NOMO-1 (cell line): ENCODE results near the gene GOLPH3.
A peak's percentile ranks its signal among the peaks of the same experiment; 100 is the strongest.
"Not testable (repeated sequence)": the region's sequence is repeated elsewhere in the genome, so short reads cannot be mapped to it uniquely, and the experiment has no call there.

Experiments used
- DNase-seq, 2 experiments: peaks; one replicate each; lab custom pipeline; 2025; ENCODE audit not compliant: unreplicated experiment in 2 of 2; lab: John Stamatoyannopoulos, UW

The GOLPH3 gene

DNA sequence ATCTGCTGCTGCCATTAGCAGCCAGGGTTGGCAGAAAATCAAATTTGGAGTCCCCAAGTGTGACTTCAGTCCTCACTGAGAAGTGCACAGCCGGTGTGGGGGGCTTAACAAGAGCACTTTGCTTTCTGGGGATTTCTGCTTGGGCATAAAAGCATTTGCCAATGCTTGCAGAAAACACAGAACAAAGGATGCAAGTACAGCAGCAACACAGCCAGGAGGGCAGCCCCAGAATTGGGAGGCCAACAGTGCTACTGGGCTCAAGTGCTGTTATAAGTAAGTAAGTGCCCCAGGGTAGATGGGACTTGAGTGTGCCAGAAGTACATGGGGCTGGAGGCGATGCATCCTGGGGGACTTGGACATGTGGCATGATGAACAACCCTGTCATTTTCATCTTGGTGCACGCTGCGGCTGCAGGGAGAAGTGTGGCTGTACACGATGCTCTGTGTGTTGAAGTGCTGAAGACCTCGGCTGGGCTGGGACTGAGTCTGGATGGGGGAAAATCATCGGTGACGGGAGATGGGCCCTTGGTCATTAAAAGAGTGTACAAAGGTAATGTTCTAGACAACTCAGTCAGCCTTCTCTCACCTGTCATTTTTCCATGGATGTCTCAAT, 73.3 kb downstream of the GOLPH3 start:
- DNase-seq, result no peak

DNA sequence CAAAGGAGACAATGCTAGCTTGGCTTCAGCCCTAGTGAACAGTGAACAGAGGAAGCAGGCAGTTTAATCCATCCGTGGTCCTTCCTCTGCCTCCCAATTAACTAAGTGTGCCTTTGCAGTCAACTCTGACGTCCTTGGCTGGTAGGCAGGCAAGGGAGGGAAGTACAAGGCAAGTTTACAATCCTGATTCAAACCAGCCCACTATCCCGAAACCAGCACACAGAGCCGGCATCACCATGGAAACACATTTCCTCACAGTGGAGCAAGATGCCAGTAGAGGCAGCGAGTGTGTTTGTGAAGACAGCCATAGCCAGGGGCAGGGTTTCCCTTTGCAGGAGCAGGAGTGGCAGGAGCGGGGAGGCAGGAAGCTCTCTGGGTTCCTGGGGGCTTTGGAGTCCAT, 73.9 kb downstream of the GOLPH3 start:
- no peak for DNase-seq

DNA sequence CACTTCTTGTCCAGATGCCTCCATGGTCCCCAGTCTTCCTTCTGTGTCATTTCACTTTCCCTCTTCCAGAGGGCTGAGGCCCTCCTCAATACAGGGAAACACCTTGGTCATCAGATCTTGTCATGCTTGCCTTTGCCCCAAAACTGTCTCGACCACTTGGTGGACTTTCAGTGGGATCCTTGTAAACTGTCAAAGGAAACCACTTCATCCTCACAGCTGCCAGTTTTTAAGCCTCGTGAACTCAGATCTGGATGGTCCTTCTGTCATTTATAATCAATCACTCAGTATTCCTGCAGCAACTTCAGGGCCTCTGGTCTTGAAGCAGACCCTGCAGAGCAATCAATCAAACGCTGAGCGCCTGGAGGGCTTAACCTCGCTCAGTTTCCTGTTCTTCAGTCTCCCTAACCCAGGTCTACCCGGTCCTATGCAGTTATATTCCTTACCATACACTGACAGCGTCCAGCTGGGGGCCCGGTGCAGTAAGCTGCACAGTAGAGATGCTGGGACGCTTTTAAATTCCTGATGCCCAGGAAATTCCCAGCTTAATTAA, 74.6 kb downstream of the GOLPH3 start:
- DNase-seq, result no peak

DNA sequence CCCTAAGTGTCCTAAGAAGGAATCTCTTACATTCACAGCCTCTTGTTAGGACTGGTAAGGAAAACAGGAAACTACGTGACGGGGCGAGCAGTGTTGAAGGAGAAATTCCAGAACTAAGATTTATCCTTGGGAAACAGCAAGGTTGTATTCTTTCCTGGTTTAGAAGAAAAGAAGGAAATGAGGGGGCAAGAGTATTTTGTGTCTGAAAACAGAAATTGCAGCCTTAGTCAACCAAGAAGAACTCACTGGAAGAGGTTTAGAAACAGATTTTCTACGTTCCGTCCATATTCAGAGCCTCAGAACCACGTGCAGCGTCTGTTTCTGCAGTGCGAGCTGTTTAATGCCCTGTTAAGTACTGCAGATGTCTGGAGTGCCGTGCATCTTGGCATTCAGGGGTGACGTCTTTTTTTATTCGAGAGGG, 75.2 kb downstream of the GOLPH3 start:
- DNase-seq, result no peak

DNA sequence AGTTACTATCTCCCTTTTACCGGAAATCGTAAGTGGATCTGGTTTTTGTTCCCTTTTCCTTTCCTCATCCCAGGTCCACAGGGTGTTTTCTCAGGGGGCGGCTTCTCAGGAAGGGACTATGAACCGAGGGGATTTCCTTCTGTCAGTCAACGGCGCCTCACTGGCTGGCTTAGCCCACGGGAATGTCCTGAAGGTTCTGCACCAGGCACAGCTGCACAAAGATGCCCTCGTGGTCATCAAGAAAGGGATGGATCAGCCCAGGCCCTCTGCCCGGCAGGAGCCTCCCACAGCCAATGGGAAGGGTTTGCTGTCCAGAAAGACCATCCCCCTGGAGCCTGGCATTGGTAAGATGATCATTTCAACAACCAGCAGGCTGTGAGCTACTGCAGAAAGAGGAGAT, 75.8 kb downstream of the GOLPH3 start:
- no peak for DNase-seq

DNA sequence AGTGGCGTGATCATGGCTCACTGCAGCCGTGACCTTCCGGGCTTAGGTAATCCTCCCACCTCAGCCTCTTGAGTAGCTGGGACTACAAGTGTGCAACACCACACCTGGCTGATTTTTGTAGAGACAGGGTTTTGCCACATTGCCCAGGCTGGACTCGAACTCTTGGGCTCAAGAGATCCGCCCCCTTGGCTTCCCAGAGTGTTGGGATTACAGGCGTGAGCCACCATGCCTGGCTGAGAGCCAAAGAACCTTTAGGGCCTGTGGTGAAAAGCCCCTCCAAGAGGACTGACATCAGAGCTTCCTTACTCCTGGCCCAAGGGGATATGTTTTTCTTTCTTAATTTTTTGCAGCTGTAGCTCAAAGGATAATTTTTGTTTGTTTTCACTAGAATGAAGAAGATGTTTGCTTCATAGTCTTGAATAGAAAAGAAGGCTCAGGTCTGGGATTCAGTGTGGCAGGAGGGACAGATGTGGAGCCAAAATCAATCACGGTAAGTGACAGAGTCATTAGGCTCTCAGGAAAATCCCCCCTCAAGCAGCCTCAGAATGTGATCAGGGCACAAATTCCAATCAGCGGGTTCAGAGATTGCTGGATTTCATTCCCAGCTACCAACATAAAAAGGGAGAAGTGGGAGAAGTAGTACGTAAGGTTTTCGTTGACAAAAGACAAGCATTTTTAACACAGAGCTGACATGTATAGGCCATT, 77.1 kb downstream of the GOLPH3 start:
- DNase-seq, result no peak

DNA sequence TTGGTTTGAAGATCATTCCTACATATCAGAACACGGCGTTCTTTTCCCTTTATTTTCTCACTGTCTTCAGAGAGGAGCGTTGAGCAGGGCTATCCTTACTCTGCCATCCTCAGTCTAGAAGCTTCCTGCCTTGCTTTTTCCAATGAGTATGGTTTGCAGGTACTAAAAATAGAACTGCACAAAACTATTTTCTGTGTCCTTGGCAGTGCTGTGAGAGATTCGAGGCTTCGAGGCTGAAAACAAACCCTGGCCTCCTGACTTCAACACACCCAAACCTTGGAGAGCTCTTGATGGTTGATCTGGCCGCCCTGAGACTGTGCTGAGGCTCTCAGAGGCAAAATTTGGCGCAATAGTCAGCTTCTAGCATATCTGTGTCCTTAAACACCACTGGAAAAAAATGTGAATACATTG, 78.9 kb downstream of the GOLPH3 start:
- no peak for DNase-seq

DNA sequence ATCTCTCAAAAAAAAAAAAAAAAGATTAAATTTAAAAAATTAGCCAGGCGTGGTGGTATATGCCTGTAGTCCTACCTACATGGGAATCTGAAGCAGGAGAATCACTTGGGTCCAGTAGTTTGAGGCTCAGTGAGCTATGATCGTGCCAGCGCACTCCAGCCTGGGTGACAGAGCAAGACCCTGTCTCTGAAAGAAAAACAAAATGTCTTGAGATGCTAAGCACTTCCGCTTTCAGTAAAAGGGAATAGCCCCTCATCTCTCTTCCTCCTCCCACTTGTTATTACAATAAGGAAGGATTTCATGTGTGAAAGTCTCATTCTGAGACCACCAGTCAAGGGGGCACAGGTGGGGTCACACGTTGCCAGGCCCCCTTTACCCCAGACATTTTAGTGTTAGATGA, 79.4 kb downstream of the GOLPH3 start:
- no peak for DNase-seq

DNA sequence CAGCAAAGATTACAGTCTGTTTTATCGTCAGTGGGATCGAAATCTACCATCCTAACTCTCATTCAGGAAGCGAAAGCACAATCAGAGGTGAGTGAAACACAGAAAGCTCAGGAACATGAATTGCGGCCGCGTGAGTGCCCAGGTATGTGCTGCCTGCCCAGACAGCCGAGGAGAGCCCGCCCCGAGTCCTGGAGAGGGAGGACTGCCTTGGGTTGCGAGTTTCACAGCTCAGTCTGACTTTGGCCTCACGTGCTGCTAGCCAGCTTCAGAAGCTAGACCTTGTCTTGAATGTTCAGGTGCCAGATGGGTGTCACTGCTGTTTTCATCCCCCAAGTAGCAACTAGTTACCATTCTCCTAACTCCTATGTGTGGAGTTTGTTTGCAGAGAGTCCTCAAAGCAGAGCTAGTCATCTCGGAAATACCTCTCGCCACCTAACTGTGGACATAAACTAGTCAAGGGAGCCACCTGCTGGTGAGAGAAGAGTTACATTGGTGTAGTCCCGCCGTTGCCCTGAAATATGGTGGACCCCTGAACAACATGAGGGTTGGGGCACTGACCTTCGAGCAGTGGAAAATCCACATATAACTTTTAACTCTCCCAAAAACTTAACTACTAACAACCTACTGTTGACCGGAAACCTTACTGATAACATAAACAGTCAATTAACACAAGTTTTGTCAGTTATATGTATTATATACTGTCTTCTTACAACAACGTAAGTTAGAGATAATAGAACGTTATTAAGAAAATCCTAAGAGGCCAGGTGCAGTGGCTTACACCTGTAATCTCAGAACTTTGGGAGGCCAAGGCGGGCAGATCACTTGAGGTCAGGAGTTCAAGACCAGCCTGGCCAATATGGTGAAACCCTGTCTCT, 80.9 kb downstream of the GOLPH3 start:
- DNase-seq, result peak; percentile 44 to 86

DNA sequence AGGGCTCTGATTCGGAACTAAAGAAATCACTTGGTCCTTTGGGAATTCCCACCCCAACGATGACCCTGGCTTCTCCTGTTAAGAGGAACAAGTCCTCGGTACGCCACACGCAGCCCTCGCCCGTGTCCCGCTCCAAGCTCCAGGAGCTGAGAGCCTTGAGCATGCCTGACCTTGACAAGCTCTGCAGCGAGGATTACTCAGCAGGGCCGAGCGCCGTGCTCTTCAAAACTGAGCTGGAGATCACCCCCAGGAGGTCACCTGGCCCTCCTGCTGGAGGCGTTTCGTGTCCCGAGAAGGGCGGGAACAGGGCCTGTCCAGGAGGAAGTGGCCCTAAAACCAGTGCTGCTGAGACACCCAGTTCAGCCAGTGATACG, 83.4 kb downstream of the GOLPH3 start:
- DNase-seq, result no peak

DNA sequence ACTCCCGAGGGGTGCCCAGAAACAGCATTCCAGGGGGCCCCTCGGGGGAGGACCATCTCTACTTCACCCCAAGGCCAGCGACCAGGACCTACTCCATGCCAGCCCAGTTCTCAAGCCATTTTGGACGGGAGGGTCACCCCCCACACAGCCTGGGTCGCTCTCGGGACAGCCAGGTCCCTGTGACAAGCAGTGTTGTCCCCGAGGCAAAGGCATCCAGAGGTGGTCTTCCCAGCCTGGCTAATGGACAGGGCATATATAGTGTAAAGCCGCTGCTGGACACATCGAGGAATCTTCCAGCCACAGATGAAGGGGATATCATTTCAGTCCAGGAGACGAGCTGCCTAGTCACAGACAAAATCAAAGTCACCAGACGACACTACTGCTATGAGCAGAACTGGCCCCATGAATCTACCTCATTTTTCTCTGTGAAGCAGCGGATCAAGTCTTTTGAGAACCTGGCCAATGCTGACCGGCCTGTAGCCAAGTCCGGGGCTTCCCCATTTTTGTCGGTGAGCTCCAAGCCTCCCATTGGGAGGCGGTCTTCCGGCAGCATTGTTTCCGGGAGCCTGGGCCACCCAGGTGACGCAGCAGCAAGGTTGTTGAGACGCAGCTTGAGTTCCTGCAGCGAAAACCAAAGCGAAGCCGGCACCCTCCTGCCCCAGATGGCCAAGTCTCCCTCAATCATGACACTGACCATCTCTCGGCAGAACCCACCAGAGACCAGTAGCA, 83.9 kb downstream of the GOLPH3 start:
- no peak for DNase-seq

DNA sequence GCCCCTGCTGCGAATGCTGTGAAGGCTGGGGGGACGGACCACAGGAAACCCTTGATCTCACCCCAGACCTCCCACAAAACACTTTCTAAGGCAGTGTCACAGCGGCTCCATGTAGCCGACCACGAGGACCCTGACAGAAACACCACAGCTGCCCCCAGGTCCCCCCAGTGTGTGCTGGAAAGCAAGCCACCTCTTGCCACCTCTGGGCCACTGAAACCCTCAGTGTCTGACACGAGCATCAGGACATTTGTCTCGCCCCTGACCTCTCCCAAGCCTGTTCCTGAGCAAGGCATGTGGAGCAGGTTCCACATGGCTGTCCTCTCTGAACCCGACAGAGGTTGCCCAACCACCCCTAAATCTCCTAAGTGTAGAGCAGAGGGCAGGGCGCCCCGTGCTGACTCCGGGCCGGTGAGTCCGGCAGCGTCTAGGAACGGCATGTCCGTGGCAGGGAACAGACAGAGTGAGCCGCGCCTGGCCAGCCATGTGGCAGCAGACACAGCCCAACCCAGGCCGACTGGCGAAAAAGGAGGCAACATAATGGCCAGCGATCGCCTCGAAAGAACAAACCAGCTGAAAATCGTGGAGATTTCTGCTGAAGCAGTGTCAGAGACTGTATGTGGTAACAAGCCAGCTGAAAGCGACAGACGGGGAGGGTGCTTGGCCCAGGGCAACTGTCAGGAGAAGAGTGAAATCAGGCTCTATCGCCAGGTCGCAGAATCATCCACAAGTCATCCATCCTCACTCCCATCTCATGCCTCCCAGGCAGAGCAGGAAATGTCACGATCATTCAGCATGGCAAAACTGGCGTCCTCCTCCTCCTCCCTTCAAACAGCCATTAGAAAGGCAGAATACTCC, 84.7 kb downstream of the GOLPH3 start:
- DNase-seq, result no peak

DNA sequence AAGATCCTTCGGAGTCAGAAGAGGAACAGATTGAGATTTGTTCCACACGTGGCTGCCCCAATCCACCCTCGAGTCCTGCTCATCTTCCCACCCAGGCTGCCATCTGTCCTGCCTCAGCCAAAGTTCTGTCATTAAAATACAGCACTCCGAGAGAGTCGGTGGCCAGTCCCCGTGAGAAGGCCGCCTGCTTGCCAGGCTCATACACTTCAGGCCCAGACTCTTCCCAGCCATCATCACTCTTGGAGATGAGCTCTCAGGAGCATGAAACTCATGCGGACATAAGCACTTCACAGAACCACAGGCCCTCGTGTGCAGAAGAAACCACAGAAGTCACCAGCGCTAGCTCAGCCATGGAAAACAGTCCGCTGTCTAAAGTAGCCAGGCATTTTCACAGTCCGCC, 85.9 kb downstream of the GOLPH3 start:
- no peak for DNase-seq

DNA sequence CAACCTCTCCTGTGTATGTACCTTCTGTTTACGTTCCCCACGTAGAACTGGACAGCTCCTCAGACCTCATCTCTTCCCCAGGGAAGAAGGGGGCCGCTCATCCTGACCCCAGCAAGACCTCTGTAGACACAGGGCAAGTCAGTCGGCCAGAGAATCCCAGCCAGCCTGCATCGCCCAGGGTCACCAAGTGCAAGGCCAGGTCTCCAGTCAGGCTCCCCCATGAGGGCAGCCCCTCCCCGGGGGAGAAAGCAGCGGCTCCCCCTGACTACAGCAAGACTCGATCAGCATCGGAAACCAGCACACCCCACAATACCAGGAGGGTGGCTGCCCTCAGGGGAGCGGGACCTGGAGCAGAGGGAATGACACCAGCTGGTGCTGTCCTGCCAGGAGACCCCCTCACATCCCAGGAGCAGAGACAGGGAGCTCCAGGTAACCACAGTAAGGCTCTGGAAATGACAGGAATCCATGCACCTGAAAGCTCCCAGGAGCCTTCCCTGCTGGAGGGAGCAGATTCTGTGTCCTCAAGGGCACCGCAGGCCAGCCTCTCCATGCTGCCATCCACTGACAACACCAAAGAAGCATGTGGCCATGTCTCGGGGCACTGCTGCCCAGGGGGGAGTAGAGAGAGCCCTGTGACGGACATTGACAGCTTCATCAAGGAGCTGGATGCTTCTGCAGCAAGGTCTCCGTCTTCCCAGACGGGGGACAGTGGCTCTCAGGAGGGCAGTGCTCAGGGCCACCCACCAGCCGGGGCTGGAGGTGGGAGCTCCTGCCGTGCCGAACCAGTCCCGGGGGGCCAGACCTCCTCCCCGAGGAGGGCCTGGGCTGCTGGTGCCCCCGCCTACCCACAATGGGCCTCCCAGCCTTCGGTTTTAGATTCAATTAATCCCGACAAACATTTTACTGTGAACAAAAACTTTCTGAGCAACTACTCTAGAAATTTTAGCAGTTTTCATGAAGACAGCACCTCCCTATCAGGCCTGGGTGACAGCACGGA, 86.7 kb downstream of the GOLPH3 start:
- DNase-seq, result no peak

DNA sequence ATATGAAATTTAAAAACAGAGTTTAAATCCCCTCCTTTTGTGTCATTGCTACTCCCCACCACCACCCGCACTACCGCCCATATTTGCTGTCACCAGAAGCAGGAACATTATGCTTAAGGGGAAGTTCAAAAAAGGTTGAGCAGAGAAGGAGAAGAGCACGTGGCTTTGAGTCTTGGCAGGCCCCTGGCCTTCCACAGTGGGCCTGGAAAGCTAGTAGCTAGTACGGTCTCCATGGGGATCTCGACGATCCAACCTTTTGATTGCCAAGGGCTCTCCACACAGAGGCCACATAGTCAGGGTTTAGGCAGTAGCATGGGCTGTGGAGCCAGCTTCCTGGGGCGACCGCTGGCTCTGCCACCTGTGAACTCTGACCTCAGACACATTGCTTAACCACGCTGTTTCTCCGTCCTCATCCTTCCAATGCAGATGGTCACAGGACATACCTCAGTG, 90.1 kb downstream of the GOLPH3 start:
- DNase-seq, result peak; percentile 25 to 47

DNA sequence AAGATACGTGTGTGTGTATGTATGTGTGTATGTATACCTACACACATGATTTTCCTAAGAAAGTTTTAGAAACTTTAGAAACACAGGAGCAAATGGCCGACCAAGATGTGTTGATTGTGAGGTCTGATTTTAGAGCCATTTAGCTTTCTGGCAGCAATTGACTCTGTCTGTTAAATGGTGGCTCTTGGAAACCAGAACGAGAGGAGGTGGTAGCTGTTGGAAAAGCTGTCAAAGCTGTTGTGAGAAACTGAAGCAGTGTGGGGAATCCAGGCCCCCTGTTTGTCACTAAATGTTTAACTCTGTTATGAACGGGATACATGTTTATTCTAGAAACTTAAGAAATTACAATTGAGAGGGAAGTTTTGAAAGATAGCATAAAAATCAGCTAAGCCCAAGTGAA, 91.4 kb downstream of the GOLPH3 start:
- no peak for DNase-seq

DNA sequence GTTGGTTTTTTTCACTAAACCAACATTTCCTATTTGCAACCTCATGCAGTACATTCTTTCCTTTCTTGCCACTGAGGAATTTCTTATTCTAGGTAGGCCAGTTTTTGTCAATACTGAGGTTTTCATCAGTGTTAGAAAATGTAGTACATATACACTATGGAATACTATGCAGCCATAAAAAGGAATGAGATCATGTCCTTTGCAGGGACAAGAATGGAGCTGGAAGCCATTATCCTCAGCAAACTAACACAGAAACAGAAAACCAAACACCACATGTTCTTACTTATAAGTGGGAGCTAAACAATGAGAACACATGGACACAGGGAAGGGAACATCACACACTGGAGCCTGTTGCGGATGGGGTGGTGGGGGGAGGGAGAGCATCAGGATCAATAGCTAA, 93.6 kb downstream of the GOLPH3 start:
- not testable (repeated sequence) for DNase-seq

DNA sequence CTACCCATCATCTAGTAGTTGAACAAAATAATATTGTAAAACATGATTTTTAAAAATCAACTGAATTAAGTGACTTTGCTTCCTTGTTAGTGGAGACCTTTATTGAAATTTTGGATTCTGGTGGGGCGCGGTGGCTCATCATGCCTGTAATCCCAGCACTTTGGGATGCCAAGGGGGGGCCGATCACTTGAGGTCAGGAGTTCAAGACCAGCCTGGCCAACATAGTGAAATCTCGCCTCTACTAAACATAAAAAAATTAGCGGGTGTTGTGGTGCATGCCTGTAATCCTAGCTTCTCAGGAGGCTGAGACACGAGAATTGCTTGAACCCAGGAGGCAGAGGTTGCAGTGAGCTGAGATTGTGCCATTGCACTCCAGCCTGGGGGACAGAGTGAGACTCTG, 95.3 kb downstream of the GOLPH3 start:
- not testable (repeated sequence) for DNase-seq
